ENCODE results near the gene PTPRH.

DNA sequence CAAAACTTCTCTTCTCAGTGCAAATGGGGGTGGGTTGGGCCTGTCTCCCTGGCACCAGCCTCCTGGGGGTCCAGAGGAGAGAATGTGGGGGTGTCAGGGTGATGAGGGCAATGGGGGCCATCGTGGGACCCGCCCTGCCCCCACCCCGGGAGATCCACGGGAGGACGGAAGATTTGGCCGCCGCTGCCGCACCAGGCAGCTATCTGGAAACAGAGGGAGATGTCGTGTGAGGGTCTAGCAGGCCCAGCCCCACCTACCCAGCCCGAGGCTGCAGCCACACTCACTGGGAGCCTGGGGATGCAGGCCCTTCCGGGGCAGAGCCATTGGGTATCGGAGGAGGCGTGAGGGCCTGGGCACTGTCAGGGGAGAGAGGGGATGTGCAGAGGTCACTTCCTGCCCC, 21.0 kb upstream of the PTPRH start:
- TF ChIP-seq, protein P1, sequence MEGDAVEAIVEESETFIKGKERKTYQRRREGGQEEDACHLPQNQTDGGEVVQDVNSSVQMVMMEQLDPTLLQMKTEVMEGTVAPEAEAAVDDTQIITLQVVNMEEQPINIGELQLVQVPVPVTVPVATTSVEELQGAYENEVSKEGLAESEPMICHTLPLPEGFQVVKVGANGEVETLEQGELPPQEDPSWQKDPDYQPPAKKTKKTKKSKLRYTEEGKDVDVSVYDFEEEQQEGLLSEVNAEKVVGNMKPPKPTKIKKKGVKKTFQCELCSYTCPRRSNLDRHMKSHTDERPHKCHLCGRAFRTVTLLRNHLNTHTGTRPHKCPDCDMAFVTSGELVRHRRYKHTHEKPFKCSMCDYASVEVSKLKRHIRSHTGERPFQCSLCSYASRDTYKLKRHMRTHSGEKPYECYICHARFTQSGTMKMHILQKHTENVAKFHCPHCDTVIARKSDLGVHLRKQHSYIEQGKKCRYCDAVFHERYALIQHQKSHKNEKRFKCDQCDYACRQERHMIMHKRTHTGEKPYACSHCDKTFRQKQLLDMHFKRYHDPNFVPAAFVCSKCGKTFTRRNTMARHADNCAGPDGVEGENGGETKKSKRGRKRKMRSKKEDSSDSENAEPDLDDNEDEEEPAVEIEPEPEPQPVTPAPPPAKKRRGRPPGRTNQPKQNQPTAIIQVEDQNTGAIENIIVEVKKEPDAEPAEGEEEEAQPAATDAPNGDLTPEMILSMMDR (conservative IDR thresholded peaks at IDR 0.05) = no peak
- no peak for TF ChIP-seq EZH2 (IDR thresholded peaks at IDR 0.05; ENCODE audit: low read depth)

All from PC-9 (cell line).